ENCODE results near the gene ARHGEF37. TPM values are rescaled to one million over a fixed set of nuclear protein-coding genes. Genes with fewer than 3 reads are reported as not detected.

Gene ARHGEF37
- total and polyA plus RNA-seq, 2 of the 8 experiments (the other 6 are each of a cell fraction or from before 2014, with no cell fraction given), result 0.21 to 0.48 TPM

- no peak for TF ChIP-seq SP2 (IDR thresholded peaks at IDR 0.05; ENCODE audit: low read length)
- no peak for TF ChIP-seq JUN (IDR thresholded peaks at IDR 0.05; ENCODE audit: low read depth, low read length)
- TF ChIP-seq SP4 (IDR thresholded peaks at IDR 0.05; ENCODE audit: low read length), result no peak
- TF ChIP-seq YY1 (IDR thresholded peaks at IDR 0.05; ENCODE audit: low read depth, low read length), result no peak
- TF ChIP-seq, protein P1, sequence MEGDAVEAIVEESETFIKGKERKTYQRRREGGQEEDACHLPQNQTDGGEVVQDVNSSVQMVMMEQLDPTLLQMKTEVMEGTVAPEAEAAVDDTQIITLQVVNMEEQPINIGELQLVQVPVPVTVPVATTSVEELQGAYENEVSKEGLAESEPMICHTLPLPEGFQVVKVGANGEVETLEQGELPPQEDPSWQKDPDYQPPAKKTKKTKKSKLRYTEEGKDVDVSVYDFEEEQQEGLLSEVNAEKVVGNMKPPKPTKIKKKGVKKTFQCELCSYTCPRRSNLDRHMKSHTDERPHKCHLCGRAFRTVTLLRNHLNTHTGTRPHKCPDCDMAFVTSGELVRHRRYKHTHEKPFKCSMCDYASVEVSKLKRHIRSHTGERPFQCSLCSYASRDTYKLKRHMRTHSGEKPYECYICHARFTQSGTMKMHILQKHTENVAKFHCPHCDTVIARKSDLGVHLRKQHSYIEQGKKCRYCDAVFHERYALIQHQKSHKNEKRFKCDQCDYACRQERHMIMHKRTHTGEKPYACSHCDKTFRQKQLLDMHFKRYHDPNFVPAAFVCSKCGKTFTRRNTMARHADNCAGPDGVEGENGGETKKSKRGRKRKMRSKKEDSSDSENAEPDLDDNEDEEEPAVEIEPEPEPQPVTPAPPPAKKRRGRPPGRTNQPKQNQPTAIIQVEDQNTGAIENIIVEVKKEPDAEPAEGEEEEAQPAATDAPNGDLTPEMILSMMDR (IDR thresholded peaks at IDR 0.05; ENCODE audit: control extremely low read depth in 1 of 3, insufficient read depth in 1 of 3, low read depth in 1 of 3, low read length in 3 of 3), result no peak
- TF ChIP-seq FOSL1 (IDR thresholded peaks at IDR 0.05; ENCODE audit: insufficient read depth, low read depth, low read length), result no peak
These were observed 24.9 kb downstream of the ARHGEF37 start (continued) for GRCh38 chr5:149605998-149606724.
